Measurements from ENCODE around the gene VSIR.

VSIR gene

GRCh38 chr10:71763352-71764127 lies 9.8 kb downstream of the VSIR start:
- DNase-seq (ENCODE audit: low read depth), result peak; percentile 58

DNA sequence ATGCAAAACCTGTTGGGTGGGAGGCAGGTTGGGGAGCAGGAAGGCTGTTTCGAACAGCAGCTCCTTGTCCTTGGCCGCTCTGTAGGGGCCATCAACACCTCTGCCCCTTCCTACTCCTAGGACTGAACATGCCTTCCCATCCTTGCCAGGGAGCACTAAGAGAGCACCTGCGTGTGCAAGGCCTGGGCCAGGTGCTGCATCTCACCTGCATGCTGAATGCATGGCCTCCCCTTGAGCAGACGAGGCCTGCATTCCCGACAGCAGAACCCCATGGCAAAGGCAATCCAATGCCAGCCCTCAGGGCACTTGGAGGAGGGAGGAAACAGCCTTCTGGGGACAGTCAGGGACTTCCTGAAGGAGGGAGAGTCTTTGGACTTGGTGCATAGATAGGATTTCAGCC lies 11.0 kb downstream of the VSIR start:
- no peak for DNase-seq (ENCODE audit: low read depth)

GRCh38 chr10:71761541-71762113 lies 11.7 kb downstream of the VSIR start:
- no peak for DNase-seq (ENCODE audit: low read depth)

DNA sequence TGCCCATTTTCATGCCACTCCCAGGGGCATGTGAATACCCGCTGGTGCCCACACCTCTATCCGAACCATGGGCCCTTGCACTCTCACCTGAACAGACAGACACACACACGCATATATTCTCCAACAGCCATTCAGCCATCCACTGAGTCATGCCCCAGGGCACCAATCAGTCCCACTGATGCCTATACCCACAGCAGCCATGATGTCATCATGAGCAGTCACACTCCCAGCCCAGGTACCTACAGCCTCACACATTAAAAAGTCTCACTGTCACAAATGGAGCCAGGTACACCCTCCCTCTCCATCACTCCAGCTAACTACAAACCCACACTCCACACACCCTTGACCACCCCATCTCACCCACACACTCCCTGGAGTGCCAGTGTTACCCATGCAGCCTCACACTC lies 12.2 kb downstream of the VSIR start:
- DNase-seq (ENCODE audit: low read depth), result no peak

DNA sequence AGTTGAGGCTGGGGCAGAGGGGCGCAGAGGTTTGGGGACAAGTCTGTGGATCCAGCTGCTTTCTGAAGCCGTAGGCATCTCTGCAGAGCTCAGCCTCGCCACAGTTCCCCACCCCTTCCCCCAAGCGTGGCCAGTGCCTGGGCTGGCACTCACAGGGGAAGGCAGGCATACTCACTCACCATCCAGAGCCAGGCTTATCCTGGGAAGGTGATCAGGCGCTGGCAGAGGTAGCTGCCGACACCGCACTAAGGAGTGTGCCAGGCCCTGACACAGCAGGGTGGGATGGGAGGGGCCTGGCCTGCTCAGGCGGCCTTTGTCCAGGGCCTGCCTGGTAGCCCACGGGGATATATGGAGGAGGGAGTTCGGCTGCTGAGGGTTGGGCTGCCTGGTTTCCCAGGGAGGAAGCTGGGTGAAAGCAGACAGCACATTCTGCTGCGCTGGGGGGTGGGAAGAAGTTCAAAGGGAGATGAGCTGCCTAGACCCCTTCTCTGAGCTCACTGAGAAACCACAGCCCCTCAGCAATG lies 15.9 kb downstream of the VSIR start:
- DNase-seq (ENCODE audit: low read depth), result no peak

GRCh38 chr10:71756311-71757191 lies 16.8 kb downstream of the VSIR start:
- peak; percentile 57 for DNase-seq (ENCODE audit: low read depth)

DNA sequence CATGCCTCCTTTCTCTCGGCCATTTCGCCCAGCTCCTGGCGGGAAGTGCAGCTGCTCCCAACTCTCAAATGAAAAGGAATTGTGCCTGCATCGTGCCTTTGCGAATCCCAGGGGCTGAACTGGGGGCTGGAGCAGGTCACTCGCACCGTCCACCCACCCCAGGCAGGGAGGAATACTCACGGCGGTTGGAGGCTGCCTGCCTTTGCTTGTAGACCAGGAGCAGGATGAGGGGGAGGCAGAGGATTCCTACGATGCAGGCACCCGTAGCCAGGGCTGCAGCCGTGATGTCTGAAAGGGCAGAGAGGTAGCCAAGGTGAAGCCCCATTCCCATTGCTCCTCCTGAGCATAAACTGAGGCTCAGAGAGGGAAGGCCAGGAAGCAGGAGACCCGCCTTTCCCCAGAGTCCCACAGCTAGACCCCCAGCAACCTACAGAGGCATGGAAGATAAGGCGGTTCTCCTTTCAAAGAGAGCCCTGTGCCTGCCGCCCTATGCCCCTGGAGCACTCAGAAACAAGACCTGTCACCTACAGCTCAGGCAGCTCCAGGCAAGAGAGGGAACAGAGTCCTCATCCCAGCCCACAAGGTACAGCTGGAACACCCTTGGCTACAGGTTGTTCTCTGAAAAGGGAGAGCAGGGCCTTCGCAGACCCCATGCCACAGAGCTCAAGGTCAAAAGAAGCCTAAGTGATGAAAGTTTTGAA lies 18.0 kb downstream of the VSIR start:
- no peak for DNase-seq (ENCODE audit: low read depth)

GRCh38 chr10:71754562-71754961 lies 18.8 kb downstream of the VSIR start:
- no peak for DNase-seq (ENCODE audit: low read depth)

DNA sequence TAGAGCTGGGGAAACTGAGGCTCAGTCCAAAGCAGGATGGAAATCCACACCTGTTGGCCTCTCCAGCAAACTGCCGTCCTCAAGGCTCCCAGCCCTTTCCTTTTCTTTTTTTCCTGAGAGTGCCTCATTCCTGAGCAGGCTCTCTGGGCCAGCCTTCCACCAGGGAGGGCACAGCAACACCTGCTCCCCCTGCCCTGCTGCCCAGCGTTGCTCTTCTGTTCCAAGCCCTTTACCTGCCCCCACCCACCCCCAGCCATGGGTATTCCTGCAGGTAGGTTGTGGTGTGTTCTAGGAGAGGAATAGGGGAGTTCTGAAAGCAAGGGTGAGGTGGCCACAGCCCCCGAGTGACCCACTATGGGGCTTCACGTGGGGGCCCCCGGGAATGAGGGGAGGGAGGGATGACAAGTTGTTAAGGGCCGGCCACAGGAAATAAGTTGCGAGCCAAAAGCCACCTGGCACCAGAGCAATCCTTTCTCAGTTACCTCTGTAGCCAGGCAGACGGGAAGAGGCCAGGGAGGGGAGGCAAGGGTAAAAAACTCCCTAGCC lies 19.3 kb downstream of the VSIR start:
- no peak for DNase-seq (ENCODE audit: low read depth)

DNA sequence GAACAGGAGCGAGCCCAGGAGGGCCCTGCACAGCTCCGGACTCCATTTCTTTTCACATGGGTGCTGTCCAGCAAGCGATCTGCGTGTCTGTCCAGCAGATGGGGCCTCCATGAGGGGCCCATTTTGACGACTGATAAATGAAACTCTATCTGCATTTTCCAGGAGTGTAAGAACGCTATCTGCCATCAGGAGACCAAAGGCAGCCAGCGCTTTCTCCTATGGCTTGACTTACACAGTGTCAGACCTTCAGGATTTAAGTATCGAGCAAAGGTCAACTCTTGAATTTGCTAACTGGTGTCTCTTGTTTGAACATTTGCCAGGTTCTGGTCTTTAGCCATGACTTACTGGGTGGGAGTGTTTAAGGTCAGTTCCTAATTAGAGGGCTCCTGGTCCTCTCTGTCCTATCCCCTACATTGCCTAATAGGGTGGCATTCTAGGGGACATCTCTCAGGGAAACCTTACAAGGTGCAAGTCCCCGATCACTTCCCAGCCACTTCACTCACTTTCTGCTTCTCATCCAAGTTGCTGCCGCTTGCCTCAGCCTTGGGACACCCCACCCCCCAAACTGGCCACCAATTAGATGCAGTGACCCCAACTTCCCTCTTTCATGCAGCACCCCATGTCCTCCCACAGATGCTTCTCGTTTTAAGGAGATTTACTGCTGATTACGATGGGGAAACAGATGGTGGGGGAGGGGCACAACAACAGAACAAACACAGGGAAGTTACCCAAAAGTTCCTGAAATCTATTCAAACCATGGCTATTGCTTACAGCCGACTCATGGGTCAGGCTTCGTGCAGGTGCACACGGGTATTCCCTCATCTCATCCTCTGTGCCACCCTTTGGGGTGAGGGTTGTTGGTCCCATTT lies 20.0 kb downstream of the VSIR start:
- no peak for DNase-seq (ENCODE audit: low read depth)

- DNase-seq (ENCODE audit: low read depth), result no peak
Measured at GRCh38 chr10:71752391-71753090, 20.8 kb downstream of the VSIR start.

- DNase-seq (ENCODE audit: low read depth), result no peak
Measured at GRCh38 chr10:71751515-71752224, 21.6 kb downstream of the VSIR start.

DNA sequence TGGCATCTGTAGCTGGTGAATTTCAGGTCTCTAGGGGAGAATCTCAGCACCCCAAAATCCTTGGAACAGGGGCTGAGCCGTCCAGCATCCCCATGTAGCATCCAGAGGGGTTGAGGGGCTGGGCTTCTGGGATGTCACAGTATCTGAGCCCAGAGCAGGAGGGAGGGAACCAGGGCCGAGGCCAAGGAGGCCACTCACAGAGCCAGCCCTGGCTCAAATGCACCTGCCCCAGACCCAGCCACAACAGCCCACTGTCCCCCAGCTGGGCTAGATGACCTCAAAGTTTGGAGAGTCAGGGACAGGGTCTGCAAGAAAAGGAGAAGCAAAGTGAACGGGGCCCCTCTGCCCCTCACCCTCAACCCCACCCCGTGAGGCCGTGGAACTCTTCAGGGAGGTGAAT lies 22.3 kb downstream of the VSIR start:
- no peak for DNase-seq (ENCODE audit: low read depth)

DNA sequence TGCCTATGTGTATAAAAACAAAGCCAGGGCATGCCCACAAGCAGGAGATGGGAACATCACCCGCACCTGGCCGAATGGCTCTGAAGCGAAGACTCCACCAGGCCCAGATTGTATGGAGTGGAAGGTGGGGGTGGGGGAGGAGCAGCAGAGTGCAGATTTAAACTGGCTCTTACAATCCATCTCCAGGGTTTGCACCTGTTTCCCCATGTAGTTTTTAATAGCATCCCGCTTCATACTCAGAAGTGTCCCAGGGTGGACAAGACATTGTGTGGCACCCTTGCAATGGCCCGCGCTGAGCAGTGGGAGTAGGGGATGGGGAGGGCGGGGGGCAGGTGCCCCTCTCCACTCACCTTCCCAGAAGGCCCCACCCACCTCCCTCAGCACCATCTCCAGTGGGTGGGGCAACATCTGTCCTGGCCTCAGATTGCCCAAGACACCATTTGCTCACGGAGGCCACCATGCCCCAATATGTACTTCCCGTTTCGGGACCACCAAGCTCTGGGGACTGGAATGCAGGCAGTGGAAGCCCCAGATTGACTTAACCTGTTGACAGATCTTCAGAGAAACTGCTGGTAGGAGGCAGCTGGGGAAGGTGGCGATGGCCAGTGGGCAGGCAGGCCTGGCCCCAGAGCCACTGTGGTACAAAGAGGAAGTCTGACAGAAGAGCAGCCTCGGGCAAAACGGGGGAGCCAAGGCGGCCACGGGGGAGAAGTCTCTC lies 23.0 kb downstream of the VSIR start:
- DNase-seq (ENCODE audit: low read depth), result no peak

- no peak for DNase-seq (ENCODE audit: low read depth)
Measured at GRCh38 chr10:71749396-71749795, 23.9 kb downstream of the VSIR start.

GRCh38 chr10:71748671-71749191 lies 24.6 kb downstream of the VSIR start:
- no peak for DNase-seq (ENCODE audit: low read depth)

DNA sequence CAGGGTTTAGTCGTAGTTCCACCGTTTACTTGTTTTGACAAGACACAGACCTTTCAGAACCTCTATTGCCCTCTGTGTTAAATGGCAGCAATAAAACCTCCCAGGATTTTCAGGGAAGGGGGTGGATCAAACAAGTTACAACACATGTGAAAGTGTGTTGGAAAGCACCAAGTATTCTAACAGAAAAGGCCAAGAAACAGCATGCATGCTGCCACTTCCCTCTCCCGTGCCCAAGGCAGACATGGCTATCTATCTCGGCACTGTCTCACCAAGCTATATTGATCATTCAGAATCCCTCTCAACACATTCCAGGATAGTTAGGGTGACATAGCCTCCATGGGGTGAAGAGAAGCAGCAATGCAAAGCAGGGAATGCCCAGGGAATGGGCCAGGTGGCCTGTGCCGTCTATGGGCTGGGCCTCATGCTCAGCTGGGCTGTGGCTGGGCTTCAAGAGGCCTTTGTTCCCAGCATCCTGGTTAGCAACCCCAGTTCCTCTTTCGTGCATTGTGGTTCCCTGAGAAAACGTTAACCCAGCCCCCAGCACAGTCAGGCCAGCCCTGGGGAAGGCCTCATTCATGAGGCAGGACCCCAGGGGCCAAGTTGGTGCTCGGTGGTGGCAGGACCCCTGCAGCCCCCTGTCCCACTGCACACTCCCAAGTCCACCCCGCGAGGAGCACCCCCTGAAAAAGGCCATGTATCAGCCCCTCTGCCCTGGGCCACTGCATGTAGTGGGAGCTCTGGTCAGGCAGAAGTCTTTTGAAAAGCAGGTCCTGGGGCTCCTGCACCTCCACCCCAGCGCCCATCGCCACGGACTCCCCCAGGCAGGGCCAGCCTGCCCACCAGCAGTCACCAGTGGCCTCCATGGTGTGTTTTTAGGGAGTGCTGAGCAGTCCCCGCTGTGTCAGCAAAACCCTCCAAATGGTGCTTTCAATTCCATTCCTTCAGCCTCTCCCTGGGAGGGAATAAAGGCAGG lies 25.5 kb downstream of the VSIR start:
- no peak for DNase-seq (ENCODE audit: low read depth)
